HG02885 (cell line): ENCODE measurements around the gene RIMBP2.

Experiments
- ATAC-seq: cut with Tn5 transposase; IDR thresholded peaks from one replicate; pipeline ENCODE4 v1.9.1; 2021; ENCODE audit warnings: mild to moderate bottlenecking; ENCODE audit not compliant: unreplicated experiment, poor library complexity

Gene RIMBP2

GRCh38 chr12:130495156-130495555 is 220.9 kb downstream of the RIMBP2 start:
- no peak for ATAC-seq

DNA sequence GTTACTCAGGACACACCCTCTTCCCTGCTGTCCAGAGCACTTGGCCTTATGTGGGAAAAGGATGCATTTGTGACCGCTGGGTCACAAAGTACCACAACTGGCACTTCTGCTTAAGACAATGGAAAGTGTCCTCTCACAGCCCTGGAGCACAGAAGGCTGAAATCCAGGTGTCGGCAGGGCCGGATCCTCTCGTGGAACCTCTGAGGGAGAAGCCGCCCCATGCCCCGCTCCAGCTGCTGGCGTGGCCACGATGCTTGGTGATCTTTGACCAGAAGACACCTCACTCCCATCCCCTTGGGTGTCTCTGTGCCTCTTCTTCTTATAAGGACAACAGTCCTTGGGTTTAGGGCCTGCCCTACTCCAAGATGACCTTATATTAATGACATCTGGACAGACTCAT is 221.4 kb downstream of the RIMBP2 start:
- no peak for ATAC-seq

DNA sequence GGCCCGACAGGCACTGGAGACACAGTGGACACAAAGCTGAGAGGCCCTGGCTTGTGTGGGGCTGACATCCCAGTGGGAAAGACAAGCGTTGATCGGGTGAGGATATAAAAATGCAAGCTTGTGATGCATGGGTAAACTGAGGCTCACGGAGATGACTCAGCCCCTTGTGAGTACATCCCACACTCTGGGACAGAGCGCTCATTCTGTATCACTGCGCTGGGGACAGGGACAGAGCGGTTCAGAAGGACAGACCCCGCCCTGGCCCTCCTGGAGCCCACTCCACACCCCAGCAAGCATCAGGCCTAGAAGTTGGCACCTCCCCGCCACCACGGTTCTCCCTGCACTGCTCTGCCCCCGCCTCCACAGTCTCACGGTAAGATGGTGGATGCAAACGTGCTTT is 222.1 kb downstream of the RIMBP2 start:
- ATAC-seq = no peak

DNA sequence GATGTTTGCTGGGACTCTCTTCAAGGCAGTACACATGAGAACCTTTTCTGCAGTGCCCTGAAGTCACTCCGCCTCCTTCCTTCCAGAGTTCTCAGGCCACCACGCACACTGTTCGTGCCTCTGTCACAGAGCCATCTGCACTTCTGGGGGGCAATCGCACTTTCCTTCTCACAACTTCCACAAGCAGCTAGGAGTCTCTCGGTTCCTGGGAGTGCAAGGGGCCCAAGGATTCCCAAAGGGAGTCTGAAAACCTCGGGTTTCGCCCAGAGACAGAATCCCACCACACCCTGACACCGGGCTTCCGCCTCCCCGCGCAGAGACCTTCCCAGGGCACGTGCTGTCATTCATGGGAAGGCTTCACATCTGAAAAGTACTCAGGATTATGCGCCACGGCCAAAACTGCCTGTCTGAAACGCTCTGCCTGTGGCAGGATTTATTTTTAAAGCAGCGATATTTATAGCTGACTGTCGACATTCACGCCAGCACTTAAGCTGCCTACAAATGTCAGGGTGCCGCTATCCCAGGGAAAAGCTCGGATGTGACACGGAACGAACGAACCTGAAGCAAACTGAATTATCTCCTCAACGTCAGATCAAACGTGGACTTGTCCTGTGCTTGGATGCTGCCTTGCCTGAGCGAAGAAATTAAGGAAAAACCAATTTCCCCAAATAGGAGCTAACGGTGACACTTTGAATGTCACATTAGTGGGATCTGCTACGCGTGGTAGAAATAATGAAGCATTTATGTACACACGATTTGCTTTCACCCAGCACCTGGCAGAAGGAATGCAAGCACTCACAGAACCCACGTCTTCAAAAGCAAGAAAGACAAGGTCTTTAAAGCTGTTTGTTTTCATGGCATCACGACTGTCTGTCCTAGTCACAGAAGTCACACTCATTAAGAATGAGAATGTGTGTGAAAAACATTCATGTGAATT is 224.4 kb downstream of the RIMBP2 start:
- ATAC-seq = no peak

DNA sequence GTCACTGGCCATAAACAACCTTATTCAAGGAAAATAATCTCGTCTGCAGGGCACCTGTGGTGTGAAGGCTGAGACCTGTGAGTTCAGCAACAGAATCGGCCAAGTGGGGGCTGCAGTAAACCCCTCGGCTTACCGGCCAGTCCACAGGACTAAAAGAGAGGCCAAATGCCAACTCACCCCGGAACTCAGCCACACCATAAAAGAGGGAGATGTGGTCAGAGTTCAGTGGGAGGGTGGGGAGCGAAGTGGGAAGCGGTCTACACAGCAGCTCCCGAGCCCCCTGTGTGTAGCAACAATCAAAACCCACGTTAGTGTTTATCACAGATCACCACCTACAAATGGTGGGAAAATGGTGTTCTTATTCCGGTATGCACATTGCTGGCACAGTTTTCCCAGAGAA is 225.4 kb downstream of the RIMBP2 start:
- ATAC-seq = no peak

- ATAC-seq = no peak
These were observed 226.8 kb downstream of the RIMBP2 start for GRCh38 chr12:130489293-130489692.

DNA sequence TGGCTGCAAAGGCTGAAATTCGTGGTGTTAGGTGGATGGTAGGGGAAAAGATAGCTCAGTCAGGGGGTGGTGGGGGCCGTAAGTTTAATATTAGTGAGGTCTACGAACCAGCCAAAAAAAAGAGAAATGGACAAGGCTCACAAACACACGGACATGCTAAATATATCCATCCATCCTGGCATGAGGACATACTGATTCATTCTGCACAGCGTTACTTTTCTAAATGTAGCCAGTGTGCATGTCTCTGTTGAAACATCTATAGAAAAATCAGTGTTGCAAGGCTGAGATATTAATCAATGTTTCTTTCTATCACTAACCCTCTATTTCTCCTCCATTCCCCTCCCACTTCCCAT is 227.8 kb downstream of the RIMBP2 start:
- no peak for ATAC-seq

- no peak for ATAC-seq
These were observed 228.3 kb downstream of the RIMBP2 start for GRCh38 chr12:130487636-130488357.

GRCh38 chr12:130486891-130487416 is 229.1 kb downstream of the RIMBP2 start:
- ATAC-seq = no peak

GRCh38 chr12:130486146-130486435 is 230.0 kb downstream of the RIMBP2 start:
- ATAC-seq = no peak

GRCh38 chr12:130485291-130486145 is 230.6 kb downstream of the RIMBP2 start:
- ATAC-seq = no peak

DNA sequence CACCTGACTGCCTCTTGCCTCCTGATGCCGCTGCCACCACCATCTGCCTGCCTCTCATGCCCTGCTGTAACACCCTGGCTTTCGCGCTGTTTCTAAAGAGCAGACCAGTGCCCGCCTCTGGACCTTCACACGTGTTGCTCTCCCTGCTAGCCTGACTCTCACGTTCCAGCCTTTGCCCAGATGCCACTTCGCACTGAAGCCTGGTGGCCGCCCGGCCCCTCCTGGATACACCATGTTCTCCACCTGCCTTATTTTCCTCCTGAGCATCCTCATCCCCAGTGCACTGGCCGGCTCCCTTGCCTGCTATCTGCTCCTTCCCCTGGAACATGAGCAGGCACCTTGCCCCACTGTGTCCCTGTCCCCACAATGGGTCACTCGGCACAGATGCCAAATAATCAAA is 231.9 kb downstream of the RIMBP2 start:
- ATAC-seq = no peak

GRCh38 chr12:130483616-130484180 is 232.4 kb downstream of the RIMBP2 start:
- ATAC-seq = no peak

DNA sequence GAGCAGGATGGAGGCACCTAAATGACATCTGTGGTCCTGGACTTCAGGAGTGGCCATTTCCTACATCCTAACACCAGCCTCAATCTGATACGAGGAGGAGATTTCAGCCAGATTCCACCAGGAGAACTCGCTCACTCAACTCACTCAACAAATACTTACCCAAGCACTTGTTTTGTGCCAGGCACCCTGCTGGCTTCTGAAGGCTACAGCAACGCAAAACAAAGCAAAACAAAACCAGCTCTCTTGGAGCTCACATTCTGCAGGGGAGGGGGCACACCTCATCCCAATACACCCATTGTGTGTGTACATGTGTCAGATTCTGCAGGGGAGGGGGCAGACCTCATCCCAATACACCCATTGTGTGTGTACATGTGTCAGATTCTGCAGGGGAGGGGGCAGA is 233.7 kb downstream of the RIMBP2 start:
- ATAC-seq = no peak

DNA sequence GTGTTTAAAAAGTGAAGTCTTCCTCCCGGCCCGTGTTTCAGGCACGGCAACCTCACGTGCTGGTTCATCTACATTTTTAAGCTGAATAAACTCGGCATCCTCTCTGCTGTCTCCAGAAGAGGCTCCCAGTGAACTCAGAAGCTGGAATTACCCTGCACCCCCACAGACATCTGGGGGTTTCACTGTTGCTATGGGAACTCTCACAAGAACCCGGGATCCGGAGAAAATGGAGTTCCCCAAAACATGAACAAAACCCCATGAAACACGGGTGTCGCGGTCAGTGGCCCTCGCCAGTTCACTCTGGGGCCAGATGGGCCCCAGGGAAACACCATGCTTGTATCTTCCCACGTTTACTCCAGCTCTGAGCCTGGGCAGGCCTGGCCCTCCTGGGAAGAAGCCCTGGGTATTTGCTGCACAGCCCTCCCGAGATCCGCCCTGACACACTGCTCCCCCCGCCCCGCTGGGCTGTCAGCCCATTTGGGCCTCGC is 234.7 kb downstream of the RIMBP2 start:
- ATAC-seq = no peak

DNA sequence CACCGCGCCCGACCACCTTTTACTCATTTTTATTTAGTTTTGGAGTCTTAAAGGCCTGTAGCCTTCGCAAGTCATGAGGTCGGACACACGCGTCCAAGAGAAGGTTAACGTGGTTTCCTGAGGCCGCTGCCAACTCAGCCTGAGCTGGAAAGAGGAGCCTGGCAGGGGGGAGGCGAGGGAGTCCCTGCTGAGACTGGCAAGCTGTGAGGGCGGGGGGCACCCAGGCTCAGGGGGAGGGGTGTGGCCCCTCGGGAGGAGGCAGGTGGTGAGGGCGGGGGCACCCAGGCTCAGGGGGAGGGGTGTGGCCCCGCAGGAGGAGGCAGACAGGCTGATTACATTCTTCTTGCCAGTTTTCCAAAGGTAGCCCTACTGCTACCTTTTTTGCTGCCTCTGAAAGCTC is 235.2 kb downstream of the RIMBP2 start:
- no peak for ATAC-seq

- no peak for ATAC-seq
These were observed 235.9 kb downstream of the RIMBP2 start for GRCh38 chr12:130480231-130480630.

- ATAC-seq = no peak
These were observed 236.5 kb downstream of the RIMBP2 start for GRCh38 chr12:130479401-130480125.

DNA sequence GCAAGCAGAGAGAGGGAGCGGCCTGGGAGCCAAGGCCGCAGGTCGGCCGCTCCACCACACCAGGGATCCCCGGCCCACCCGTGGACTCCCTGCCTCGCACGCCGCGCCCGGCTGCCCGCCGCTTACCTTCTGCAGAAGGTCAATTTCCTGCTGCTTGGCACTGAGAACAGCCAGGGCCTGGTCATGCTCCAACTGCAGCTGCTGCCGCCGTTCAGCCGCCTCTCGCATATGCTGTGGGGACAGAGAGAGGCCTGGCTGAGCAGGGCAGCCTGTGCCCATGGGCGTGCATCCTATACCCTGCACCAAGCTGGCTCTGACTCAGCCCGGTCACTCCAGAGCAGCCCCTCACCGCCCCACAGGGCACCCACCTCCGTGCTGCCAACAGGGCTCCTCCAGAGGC is 237.3 kb downstream of the RIMBP2 start:
- ATAC-seq = no peak

GRCh38 chr12:130477701-130478100 is 238.4 kb downstream of the RIMBP2 start:
- no peak for ATAC-seq
